ENCODE results near the gene DHRS3. TPM values are rescaled to one million over a fixed set of nuclear protein-coding genes. Genes with fewer than 3 reads are reported as not detected.
A peak's percentile ranks its signal among the peaks of the same experiment; 100 is the strongest.

DHRS3 gene
- total and polyA plus RNA-seq, 2 of the 13 experiments (the other 11 are each of a cell fraction or from before 2014, with no cell fraction given), result 48.5 to 90.5 TPM

DNA sequence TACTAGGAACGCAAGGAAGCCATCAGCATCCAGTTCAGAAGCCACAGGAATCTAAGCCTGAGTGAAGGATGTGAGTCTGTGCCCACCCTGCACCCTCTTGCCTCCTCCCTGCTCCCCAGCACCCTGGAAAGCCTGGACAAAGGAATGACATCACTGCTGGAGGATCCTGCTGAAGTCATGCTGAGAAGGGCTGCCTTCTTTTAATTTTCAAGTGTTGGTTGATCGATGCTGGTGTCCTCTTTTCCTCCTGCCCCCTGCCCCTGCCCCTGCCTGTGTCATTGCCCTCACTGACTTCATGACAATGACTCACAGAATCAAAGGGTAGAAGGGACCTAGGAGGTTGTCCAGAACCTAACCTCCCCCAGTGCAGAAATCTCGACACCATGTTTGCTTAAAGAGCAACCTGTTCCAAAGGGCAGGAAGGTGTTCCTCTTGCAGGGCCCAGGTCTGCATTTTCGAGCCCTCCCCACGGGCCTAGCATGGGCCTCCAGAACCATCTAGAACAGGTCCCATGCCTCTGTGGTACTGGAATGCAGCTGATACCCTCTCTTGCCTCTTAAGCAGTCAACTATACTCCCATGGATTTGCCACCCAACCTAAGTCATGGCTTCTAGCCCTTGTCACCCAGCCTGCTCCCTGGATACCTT lies 9.6 kb downstream of the DHRS3 start (continued):
- TF ChIP-seq ZMYM2 (CRISPR knock-in tag; IDR thresholded peaks at IDR 0.05) (peak; percentile 67; the same call in 1 of the 2 replicates), ZNF160 (CRISPR knock-in tag; IDR thresholded peaks at IDR 0.05) (0 out of 2 replicates have a peak, but pooled peaks have one; percentile 62), NAIF1 (CRISPR knock-in tag; IDR thresholded peaks at IDR 0.05; ENCODE audit: borderline replicate concordance) (no peak), POLR2A (IDR thresholded peaks at IDR 0.05; ENCODE audit: insufficient read depth in 1 of 2, low read depth in 2 of 2, low read length in 2 of 2) (peak in 1 of 2 experiments; percentile 25; a peak in 2 of 4 replicates), LCORL (IDR thresholded peaks at IDR 0.05) (no peak), LCORL (CRISPR knock-in tag; IDR thresholded peaks at IDR 0.05) (peak; percentile 79), EED (CRISPR knock-in tag; IDR thresholded peaks at IDR 0.05) (peak; percentile 13; the same call in 1 of the 2 replicates), HNF4G (IDR thresholded peaks at IDR 0.05; ENCODE audit: borderline replicate concordance, low read depth, low read length) (peak; percentile 88), HNF4G (CRISPR knock-in tag; IDR thresholded peaks at IDR 0.05; ENCODE audit: borderline replicate concordance, low read depth) (0 out of 2 replicates have a peak, but pooled peaks have one; percentile 39), NCOR1 (IDR thresholded peaks at IDR 0.05; ENCODE audit: borderline replicate concordance, low read length) (0 out of 2 replicates have a peak, but pooled peaks have one; percentile 56), CHD2 (IDR thresholded peaks at IDR 0.05; ENCODE audit: low read depth, low read length) (0 out of 2 replicates have a peak, but pooled peaks have one; percentile 11), ETV5 (CRISPR knock-in tag; IDR thresholded peaks at IDR 0.05; ENCODE audit: borderline replicate concordance) (peak; percentile 44; the same call in 1 of the 2 replicates), ELF3 (CRISPR knock-in tag; IDR thresholded peaks at IDR 0.05) (peak; percentile 52; the same call in 1 of the 2 replicates), FOXJ3 (CRISPR knock-in tag; IDR thresholded peaks at IDR 0.05; ENCODE audit: borderline replicate concordance) (no peak), ZNF75D (CRISPR knock-in tag; IDR thresholded peaks at IDR 0.05; ENCODE audit: borderline replicate concordance) (no peak), CHD4 (IDR thresholded peaks at IDR 0.05; ENCODE audit: borderline replicate concordance, low read length) (no peak), ZNF777 (CRISPR knock-in tag; IDR thresholded peaks at IDR 0.05) (no peak), GFI1 (CRISPR knock-in tag; IDR thresholded peaks at IDR 0.05; ENCODE audit: borderline replicate concordance) (peak; percentile 98), SOX13 (IDR thresholded peaks at IDR 0.05) (peak; percentile 33; the same call in 1 of the 2 replicates), SOX13 (CRISPR knock-in tag; conservative IDR thresholded peaks at IDR 0.05 in 1 of 2, IDR thresholded peaks at IDR 0.05 in 1 of 2) (peak in 1 of 2 experiments; percentile 55; a peak in 1 of 4 replicates), EP300 (IDR thresholded peaks at IDR 0.05; ENCODE audit: low read depth in 2 of 2, low read length in 2 of 2) (peak; percentile 59 to 71; a peak in 3 of 4 replicates), EP300 (CRISPR knock-in tag; IDR thresholded peaks at IDR 0.05; ENCODE audit: borderline replicate concordance) (peak; percentile 25; the same call in 1 of the 2 replicates), POLR2G (IDR thresholded peaks at IDR 0.05; ENCODE audit: low read depth, low read length) (peak; percentile 29)
- TF ChIP-seq, protein P1, sequence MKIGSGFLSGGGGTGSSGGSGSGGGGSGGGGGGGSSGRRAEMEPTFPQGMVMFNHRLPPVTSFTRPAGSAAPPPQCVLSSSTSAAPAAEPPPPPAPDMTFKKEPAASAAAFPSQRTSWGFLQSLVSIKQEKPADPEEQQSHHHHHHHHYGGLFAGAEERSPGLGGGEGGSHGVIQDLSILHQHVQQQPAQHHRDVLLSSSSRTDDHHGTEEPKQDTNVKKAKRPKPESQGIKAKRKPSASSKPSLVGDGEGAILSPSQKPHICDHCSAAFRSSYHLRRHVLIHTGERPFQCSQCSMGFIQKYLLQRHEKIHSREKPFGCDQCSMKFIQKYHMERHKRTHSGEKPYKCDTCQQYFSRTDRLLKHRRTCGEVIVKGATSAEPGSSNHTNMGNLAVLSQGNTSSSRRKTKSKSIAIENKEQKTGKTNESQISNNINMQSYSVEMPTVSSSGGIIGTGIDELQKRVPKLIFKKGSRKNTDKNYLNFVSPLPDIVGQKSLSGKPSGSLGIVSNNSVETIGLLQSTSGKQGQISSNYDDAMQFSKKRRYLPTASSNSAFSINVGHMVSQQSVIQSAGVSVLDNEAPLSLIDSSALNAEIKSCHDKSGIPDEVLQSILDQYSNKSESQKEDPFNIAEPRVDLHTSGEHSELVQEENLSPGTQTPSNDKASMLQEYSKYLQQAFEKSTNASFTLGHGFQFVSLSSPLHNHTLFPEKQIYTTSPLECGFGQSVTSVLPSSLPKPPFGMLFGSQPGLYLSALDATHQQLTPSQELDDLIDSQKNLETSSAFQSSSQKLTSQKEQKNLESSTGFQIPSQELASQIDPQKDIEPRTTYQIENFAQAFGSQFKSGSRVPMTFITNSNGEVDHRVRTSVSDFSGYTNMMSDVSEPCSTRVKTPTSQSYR (CRISPR knock-in tag; IDR thresholded peaks at IDR 0.05; ENCODE audit: borderline replicate concordance), result peak; percentile 83; the same call in 1 of the 2 replicates
- TF ChIP-seq, protein P2, sequence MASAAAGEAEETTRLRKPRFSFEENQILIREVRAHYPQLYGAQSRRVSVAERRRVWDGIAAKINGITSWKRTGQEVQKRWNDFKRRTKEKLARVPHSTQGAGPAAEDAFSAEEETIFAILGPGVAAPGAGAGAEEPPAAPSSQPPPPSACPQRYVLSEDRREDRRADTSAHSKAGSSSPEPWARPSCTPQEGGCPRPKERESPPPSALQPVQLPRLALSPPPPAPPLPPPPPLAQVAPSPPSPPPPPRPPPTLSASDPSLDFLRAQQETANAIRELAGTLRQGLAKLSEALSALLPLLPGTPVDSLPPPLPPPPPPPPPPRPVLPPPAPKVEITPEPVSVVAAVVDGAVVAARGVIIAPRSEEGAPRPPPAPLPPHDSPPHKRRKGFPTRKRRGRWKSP (CRISPR knock-in tag; IDR thresholded peaks at IDR 0.05), result 0 out of 2 replicates have a peak, but pooled peaks have one; percentile 22
